NCI-H187 treated with DMSO at 0.1 percent for 48 hours (cell line): ENCODE measurements around the gene RHEBL1.

Source experiments
- DNase-seq: peaks from one replicate; lab custom pipeline; 2025; lab: John Stamatoyannopoulos, UW

RHEBL1 gene, protein sequence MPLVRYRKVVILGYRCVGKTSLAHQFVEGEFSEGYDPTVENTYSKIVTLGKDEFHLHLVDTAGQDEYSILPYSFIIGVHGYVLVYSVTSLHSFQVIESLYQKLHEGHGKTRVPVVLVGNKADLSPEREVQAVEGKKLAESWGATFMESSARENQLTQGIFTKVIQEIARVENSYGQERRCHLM

DNA sequence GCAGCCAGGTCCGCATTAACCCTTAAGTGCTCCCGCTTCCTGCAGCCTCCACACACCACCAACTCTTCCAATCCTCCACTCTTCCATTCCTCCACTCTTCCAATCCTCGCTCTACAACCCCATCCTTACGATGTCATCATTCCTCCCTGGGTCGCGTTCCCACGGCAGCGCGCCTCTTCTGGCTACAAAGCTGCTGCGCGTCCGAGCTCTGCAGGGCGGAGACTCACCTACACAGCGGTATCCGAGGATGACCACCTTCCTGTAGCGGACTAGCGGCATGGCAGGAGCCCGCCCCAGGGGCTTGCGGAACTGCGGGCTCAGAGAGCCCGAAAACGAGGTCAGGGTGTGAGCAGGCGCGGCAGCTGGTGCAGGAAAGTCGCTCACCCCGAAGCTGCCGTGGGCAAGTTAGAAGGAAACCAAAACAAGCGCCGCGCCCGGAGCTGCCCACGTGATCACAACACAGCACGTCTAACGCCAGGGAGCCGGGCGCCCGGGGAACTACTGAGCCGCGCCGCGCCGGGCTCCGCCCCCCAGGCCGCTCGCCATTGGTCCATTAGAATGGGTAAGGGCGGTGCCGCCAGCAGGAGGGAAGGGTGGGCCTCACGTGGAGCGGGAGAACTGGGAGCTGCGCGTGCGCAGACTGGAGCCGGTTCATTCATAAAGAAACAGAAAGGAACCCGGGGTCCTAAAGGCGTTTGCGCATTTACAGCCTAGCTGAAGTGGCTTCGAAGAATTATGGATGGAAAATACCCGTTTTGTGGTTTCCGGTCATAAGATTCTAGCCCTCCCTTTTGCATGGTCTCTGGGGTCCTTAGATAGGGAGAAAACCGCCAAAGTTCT lies at the start of gene RHEBL1:
TSS of gene RHEBL1 (minus strand) at position 473 of the 840 bp plus-strand sequence. CDS start at position 279, 194 bp downstream.
- peak; percentile 95 for DNase-seq

DNA sequence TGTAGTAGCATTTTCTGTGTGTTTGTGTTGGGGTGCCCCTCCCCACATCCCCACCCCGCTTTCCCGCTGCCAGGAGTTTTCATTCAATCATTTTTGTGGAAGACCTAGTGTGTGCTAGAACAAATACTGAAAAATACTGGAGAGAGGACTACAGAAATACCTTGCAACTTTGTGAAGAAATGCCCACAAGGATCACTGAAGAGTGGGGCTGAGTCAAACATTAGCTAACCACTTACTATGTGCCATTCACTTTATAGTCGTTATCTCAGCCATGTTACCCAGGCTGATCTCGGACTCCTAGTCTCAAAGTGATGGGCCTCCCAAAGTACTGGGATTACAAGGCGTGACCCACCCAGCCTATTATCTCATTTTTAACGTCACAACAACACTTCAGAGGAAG lies 41.4 kb upstream of the RHEBL1 start:
- no peak for DNase-seq

DNA sequence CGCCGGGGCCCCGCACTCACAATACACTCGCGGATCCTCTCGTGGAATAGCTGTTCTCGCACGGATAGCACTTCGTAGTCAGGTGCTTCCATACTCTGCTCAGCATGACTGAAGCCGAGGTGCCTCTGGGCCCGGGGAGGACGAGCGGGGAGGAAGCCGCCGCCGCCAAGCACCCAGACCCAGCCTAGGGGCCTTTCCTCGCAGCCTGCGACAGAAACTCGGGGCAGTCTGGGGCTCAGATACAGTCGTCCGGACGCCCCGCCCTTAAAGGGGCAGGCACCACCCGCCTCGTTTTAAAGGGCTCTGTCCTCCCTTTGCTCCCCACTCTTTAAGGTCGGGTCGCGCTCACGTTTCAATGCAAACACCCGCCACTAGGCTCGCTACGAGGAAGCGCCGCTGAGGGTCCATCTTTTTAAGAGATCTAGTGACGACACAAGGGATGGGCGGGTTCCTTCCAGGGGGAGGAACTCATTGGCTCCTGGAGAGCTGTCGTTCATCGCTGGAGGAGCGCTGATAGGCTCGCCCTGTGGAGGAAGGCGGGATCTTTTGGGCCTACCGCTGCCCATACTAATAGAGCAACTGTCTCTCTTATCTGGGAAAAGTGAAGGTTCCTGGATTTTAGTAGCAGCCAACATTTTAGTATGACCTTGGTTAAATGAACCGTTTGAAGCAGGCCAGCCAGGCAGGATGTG lies 40.8 kb upstream of the RHEBL1 start, which contains the start of gene LMBR1L:
TSS of gene LMBR1L (minus strand) at position 384 of the 692 bp plus-strand sequence. CDS start at position 92, 292 bp downstream.
- DNase-seq, result peak; percentile 92

DNA sequence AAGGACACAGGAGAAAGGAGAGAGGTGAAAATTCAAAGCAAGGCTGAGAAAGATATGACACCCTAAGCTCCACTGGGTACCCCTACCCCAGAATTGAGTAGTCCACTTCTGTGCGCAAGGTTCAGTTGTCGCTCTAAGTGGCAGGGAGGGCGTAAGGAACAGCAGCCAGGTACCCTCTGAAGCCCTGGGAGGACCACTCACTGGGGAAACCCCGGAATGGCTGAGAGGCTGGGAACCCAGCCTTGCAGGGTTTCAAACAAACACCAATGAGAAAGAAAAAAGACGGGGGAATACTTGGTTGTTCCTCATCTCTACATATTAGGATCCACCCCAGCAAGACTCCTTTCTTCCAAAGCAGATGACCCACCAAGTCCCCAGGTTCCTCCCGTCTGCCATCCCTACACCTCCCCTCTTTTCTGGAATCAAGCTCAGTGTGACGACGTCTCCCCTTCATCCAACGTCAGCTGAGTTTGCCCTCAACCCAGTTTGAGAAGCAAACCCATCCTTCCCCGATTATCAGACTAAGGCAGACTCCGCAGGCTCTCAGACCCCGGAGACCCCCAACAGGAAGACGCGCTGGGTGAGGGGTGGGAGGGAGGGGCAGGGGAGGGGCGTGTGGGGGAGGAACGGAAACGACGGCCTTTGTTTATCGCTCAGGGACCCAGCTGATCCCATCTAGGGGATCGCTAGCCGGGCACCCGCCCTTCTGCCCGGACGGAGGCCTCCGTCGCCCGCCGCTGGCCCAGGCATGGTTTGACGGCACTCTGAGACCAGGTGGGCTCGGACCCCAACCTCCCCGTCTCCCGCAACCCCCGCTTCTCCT lies 40.1 kb upstream of the RHEBL1 start:
- DNase-seq, result no peak

DNA sequence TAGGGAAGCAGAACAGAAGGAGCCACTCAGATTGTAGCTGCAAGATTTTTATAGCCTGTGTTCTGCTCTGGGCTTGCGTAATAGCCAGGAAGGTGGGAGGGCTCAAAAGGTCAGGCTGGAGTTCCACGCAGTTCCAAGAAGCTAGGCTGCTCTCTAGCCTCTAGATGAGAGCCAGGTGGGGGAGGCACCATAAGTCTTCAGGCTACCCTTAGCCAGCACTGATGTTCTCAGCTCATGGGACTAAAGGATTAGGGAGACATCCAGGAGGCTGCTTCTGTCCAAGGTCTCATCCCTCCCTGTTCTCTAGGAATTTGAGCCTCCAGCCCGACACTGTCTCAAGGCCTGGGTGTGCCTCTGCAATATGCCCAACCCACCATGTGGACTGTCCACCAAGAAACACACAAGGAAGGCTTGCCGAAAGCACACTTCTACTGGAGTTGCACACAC lies 39.2 kb upstream of the RHEBL1 start:
- no peak for DNase-seq

DNA sequence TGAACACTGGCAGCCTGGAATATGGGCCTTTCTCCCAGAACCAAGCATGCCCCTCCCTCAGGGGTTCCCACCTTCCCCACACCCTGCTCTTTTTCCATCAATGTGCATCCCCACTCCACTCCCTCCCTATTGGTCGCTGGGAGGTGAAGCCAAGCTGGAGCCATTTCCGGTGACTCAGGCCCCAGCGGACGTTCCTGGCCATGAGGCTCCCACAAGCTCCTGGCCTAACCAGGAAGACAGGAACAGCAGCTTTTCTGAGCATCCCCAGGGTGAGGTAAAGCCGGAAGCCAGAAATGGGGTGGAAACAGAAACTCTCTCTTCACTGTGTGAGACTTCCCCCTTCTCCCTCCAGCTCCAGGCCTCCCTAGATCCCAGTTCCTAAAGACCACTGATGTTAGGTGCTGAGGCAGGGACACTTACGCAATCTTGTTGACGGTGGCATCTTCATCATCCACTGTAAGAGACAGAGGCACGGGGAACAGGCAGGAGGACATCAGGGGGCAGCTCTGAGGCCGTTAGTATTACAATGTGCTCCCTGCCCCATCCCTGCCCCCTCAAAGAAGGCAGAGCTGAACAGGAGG lies 35.8 kb upstream of the RHEBL1 start:
- no peak for DNase-seq

DNA sequence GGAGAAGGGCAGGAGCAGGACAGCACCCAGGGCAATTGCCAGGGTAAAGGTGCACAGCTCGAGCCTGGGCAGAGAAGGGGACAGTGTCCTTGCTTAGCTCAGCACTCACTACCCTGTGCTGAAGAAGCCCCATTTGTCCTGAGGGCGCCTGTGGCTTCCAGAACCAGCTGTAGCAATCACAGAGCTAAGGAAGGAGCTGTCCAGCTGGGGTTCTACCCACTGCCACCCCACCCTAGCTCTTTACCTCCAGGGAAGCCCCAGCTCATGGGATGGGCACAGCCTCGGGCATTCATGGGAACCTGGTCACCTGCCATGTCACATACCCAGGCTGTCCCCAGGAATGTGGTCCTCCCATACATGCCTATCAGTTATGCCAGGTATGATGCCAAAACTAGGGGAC lies 35.0 kb upstream of the RHEBL1 start:
- DNase-seq, result no peak

DNA sequence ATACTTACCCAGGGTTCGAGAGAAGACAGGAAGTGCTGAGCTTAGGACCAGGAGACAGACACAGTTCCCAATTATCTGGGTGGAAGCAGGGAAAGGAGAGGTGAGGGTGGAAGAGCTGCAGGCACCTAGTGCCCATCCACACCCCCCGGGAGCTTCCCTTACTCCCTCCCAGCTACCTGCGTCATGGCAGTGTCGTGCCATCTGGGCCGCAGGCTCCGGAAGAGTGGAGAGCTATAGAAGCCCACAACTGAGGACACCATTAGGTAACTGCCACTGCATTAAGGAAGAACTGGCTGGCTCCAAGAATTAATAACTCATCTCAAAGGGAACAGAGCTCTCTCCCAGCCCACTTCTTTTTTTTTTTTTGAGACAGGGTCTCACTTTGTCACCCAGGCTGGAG lies 30.6 kb upstream of the RHEBL1 start:
- no peak for DNase-seq

DNA sequence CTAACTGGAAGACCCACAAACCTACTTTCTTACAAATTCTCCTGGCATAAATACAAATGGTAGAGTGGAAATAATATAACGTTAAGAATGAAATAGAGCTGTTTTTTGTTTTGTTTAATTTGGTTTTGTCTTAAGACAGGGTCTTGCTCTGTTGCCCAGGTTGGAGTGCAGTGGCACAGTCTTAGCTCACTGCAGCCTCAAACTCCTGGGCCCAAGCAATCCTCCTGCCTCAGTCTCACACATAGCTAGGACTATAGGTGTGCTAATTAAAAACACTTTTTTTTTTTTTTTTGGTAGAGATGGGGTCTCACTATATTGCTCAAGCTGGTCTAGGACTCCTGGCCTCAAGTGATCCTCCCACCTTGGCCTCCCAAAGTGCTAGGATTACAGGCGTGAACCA lies 28.9 kb upstream of the RHEBL1 start:
- DNase-seq, result no peak

DNA sequence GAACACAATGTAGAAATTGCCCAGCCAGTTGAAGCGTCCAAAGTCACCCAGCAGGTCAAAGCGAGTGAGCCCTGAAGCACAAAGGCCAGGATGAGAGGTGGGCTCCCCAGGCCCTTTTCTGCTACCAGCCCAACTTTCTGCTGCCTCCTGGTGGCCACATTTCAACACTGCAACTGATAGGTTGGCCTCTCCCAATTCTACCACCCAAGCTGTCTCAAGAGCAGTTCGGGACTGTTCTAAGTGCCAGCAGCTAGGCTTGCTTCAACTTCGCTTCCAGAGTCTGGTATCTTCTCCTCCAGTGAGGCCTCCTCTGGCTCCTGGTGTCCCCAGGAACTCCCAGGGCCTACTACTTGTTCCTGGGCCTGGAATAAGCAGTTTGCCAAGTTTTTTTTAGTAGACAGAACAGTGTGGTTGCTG lies 28.3 kb upstream of the RHEBL1 start:
- no peak for DNase-seq

DNA sequence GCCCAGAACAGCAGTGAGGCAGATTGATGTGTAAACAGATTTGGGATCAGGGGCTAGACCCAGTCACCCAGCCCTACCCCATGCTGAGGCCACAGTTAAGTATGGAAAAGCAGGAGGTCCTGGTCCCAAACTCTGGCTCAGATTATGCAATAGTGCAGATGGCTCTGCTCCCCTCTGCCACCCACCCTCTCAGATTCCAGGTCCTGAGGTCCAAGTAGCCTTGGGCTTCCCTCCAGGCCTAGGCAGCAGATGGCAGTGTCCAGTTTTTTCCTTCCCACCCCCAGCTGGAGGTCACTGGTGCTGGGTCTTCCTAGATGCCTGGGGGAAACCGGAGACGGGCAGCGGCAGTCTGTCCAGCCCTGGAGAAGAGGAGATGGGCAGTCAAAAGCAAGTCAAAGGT lies 27.6 kb upstream of the RHEBL1 start:
- no peak for DNase-seq

DNA sequence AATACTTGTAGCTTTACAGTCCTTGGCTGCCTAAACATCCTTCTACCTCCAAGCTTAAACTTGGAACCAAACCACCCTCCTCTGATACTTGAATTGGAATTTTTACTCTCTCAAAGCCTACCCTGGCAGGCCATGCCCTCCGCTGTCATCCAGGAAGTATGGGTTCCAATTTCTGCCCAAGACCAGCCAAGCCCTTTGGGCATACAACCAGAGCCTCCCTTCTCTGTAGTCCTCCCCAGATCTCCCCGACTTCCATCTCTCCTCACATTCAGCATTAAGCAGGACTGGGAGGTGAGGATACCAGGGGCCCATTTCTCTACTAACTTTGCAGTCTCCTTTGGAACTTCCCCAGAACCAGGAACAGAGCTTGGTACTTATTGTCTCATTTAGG lies 25.2 kb upstream of the RHEBL1 start:
- DNase-seq, result no peak

DNA sequence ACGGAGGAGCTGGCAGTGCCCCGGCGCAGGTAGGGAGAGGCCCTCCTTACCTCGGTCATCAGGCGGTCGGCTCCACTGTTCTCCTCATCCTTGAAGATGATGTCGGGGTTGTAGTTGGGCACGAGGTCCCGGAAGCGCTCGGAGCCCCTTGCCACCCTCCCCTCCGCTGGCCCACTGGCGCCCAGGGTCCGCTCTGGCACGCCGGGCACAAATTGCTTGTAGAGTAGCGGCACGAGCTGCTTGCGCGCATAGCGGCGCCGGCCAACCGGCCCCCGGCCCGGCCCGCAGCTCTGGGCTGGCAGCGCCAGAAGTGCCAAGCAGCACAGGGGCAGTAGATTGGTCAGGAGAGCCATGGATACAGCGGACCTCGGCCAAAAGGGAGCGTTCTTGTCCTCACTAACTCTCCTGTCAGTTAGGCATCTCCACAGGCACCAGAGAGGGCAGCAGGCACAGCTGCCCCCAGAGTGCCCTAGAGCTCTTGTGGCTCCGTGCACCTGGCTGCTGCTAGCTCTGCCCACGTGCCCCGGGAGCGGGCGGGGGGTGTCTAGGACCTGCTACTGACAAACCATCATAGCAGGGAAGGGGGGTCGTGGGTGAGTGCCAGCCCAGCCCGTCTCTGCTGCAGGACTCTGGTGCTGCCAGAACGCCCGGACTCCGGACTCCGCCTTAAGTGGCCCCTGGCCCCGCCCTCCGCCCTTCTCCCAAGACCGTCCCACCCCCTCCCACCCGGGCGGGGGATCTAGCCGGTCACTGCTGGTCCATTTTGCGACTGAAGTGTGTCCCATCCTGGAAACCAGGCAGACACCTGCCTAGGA lies 24.6 kb upstream of the RHEBL1 start, which contains the start of gene DHH:
TSS of gene DHH (minus strand) at position 642 of the 815 bp plus-strand sequence. CDS start at position 353, 289 bp downstream.
- no peak for DNase-seq

DNA sequence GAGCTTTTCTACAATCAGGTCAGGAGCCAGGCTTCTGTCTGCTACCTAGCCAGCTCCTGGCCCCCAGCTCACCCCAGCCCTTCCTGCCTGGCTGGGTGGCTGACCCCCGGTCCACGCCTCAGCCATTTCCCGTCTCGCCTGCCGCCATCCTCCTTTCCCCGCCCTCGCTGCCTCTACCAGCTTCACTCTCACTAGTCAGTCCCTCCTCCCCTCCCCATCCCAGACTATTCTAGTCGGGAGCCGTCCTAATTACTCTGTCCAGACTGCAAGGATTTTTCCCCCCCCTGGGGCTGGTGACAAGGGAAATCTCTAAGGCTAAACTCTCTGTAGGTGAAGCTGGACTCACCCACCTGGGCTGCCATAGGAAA lies 24.0 kb upstream of the RHEBL1 start:
- DNase-seq, result no peak

DNA sequence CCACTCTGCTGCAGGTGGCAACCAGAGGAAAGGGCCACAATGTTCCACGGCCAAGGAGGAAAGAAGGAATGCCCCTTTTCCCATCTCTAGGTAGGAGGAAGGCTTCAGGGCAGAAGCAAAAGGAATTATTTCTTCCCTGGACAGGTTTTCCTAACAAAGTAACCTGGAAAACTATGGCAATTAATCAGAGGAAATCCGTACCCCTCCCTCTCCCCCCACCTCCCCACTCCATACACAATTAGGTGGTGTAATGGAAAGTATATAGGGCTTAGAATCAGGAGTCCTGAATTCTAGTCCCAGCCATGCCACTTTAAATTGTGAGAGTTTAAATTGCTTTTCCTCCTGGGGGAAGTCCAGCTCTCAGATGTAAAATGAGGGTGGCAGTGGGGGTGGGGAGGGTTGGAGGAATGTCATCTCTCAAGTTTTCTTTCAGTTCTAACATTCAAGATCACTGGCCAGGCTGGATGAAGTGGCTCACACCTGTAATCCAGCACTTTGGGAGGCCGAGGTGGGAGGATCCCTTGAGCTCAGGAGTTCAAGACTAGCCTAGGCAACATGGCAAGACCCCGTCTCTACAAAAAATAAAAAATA lies 23.1 kb upstream of the RHEBL1 start:
- DNase-seq, result no peak

DNA sequence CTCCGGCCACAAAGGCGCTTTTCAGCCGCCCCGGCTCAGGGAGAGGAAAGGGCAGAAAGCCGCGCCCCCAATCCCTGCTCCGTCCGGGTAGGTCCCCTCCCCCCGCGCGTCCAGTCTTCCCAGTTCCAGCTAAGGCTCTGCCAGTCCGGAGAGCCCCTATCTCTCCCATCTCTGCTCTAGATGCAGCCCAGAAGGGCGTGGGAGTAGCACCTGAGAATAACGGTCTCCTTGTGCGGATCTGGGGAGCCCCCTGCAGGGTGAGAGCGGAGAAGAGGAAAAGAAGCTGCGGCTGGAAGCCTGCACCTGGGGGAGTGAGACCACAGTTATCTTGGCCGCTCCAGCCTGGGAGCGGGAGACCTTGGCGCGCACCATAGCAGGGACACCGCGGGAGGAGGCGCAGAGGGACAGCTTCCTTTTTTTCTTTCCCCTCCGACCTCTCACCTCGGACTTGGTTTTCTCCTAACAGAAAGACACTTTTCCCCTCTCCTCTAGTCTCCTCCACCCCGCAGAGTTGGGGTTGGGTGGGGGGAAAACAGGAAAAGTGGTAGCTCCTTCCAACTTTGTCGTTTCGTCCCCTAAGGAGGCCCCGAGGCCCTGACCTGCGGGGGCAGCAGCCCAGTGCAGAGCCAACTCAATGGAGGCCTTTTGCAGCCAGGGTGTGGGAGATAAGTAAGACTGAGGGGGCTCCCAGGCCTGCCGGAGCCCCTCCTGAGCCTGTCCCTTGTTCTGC lies 22.5 kb upstream of the RHEBL1 start:
- DNase-seq, result no peak

DNA sequence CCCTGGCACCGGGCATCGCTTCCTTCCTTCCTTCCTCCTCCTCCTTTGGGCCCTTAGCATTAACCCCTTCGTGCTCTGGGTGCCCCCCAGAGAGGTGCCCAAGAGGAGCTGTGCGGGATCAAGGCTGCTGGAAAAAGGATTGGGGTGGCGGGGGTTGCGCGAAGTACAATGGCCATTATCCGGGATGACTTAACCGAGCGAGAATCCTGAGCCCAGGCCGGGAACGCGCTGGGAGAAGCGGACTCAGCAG lies 22.0 kb upstream of the RHEBL1 start:
- no peak for DNase-seq

DNA sequence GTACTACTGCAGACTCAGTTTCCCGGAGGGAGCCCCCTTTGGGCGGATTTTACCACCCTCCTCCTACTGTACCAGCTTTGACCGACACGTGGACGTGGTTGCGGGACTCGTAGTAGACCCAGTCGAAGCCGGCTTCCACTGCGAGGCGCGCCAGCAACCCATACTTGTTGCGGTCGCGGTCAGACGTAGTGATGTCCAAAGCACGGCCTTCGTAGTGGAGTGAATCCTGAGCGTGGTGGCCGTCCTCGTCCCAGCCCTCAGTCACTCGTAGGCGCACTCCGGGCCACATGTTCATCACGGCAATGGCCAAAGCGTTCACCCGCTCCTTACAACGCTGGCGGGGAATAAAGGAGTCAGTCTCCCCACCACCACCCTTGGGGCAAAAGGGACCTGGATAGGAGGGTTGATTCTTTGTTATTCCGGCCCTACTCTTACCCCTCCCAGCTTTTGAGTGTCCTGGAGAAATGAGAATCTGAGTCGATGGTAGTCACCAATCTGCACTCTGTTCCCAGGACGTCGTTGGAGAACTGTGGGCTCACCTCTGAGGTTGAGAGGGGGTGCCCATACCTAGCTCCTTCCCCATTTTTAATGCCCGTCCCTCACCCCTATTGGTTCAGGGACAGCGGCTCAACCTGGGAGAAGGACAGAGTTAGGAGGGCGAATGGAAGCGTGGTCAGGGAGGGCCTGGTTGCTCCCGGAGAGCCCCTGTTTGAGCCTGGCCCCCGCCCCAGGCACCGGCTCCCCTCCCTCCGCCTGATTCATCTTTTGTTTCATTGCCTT lies 21.5 kb upstream of the RHEBL1 start:
- no peak for DNase-seq
